Calu3 (cell line): ENCODE data around the gene SLC6A2. TPM values are rescaled to one million over a fixed set of nuclear protein-coding genes. Genes with fewer than 3 reads are reported as not detected.

Source experiments
- BruUV-seq: library from RNA; stranded (reverse); fragments of 400-500 nt; replicated peaks from 2 replicates; lab custom pipeline; 2021; lab: Mats Ljungman, UMichigan
- CTCF ChIA-PET: fragments of 300-600 bp; sonication (Branson Sonifier 250); formaldehyde crosslinking; loops from one replicate; lab custom pipeline; 2022; ENCODE audit warnings: antibody characterized with exemption; lab: Charles Lee
- DNase-seq: peaks from one replicate; pipeline ENCODE4 v3.0.0; 2022
- H3K27ac Mint-ChIP-seq: one replicate; pipeline ENCODE4 v1.8.0; 2022; ENCODE audit warnings: mixed read lengths; ENCODE audit not compliant: unreplicated experiment
- H3K27me3 Mint-ChIP-seq: one replicate; pipeline ENCODE4 v1.8.0; 2022; ENCODE audit warnings: mixed read lengths; ENCODE audit not compliant: unreplicated experiment
- H3K36me3 Mint-ChIP-seq: one replicate; pipeline ENCODE4 v1.8.0; 2022; ENCODE audit warnings: mild to moderate bottlenecking, moderate library complexity, mixed read lengths; ENCODE audit not compliant: insufficient read depth, unreplicated experiment
- H3K4me1 Mint-ChIP-seq: one replicate; pipeline ENCODE4 v1.8.0; 2022; ENCODE audit warnings: mild to moderate bottlenecking, low read depth, mixed read lengths; ENCODE audit not compliant: unreplicated experiment
- H3K4me3 Mint-ChIP-seq: one replicate; pipeline ENCODE4 v1.8.0; 2022; ENCODE audit warnings: mild to moderate bottlenecking, low read depth, moderate library complexity, mixed read lengths; ENCODE audit not compliant: unreplicated experiment
- H3K9me3 Mint-ChIP-seq: one replicate; pipeline ENCODE4 v1.8.0; 2022; ENCODE audit warnings: low read depth, mixed read lengths; ENCODE audit not compliant: unreplicated experiment
- CTCF ChIP-seq: fragments of 200-600 bp; IDR thresholded peaks from one replicate; pipeline ENCODE4 v1.8.0; 2022; ENCODE audit warnings: antibody characterized with exemption; ENCODE audit not compliant: unreplicated experiment
- intact Hi-C: fragments of 100-400 bp; cut with micrococcal nuclease; formaldehyde crosslinking; loops from one replicate; pipeline ENCODE4 v1.10.0; 2022; ENCODE audit not compliant: unreplicated experiment
- total RNA-seq: library from RNA; stranded (reverse); gene quantifications from 2 replicates; pipeline ENCODE4 v1.2.3, GENCODE V29; 2022

The SLC6A2 gene
- total RNA-seq, 1 experiment from 2014 or later = not detected

DNA sequence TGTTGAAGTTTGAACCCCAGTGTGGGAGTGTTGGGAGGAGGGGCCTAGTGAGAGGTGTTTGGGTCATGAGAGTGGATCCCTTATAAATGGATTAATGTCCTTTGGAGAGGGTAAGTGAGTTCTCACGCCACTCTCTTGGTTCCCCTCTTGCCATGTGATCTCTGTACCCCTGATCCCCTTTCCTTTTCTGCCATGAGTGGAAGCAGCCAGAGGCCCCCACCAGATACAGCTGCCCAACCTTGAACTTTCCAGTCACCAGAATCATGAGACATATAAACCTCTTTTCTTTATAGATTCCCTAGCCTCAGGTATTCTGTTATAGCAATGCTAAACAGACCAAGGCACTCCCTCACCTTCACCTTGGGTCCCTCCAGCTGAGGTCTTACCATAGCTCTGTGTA lies 7.4 kb downstream of the SLC6A2 start:
- no peaks in the 10 kb centered on the region for H3K9me3 Mint-ChIP-seq
- CTCF ChIA-PET = no interaction called here
- intact Hi-C loops = no loop called here
- H3K36me3 Mint-ChIP-seq = no peaks in the 10 kb centered on the region
- no peak overlapping the region for H3K27ac Mint-ChIP-seq
- no peak for DNase-seq
- no peak for TF ChIP-seq CTCF
- H3K27me3 Mint-ChIP-seq = peaks cover 23% of the 10 kb centered on the region
- no peaks in the 10 kb centered on the region for H3K4me1 Mint-ChIP-seq
- no TSS peak for BruUV-seq
- no peak overlapping the region for H3K4me3 Mint-ChIP-seq

DNA sequence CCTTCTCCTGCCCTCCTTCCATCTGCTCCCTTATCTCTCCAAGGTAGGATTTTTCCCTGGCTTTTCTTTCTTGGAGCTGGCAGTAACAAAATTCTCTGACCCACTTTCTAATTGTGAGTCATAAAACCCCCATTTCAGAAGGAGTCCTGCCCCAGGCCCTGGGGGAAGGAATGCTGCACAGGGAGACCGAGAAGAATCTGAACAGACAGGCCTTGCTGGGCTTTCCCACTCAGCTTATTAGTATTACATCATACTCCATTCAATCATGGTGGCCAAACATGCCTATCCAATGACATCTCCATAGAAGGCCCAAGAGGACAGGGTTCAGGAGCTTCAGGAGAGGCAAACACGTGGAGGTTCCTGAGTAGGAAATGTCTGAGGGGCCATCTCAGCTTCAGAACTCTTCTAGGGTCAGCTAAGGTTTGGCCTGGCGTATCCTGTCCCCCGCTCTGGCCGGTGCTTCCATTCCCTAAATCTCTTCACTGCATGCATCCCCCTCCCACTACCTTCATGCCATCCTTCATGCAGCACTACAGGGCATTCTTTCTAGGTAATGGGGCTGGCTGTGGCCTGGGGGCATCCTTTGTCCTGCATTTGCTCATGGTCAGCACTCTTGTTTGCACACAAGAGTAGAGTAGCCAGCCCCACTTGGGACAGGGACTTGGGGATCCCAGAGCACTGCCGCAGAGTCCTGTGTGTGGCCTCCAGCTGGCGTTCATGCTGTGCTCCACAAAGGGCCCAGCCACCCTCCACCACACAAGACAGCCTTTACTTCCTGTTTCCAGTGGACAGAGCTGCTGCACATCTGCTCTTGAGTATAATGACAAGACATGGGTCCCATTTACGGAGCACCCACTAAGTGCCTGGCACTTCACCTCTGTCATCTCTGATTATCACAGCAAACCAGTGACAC lies 8.2 kb downstream of the SLC6A2 start:
- Mint-ChIP-seq H3K27me3 (peaks cover 15% of the 10 kb centered on the region), H3K9me3 (no peaks in the 10 kb centered on the region), H3K27ac (no peak overlapping the region), H3K4me3 (no peak overlapping the region), H3K36me3 (no peaks in the 10 kb centered on the region), H3K4me1 (no peaks in the 10 kb centered on the region)
- no peak for TF ChIP-seq CTCF
- BruUV-seq = no TSS peak
- CTCF ChIA-PET = no interaction called here
- intact Hi-C loops = no loop called here
- DNase-seq = no peak

- BruUV-seq = no TSS peak
- Mint-ChIP-seq H3K27me3 (peaks cover 6% of the 10 kb centered on the region), H3K9me3 (no peaks in the 10 kb centered on the region), H3K27ac (no peak overlapping the region), H3K36me3 (no peaks in the 10 kb centered on the region), H3K4me1 (no peaks in the 10 kb centered on the region), H3K4me3 (no peak overlapping the region)
- CTCF ChIA-PET = no interaction called here
- intact Hi-C loops = no loop called here
- TF ChIP-seq CTCF = no peak
- no peak for DNase-seq
Observed at GRCh38 chr16:55664786-55665407, 9.1 kb downstream of the SLC6A2 start.

- no peak overlapping the region for H3K4me3 Mint-ChIP-seq
- DNase-seq = no peak
- H3K27me3 Mint-ChIP-seq = no peaks in the 10 kb centered on the region
- CTCF ChIA-PET = interaction anchor here (0.8 kb wide), 1 partner anchor 160 kb away, joined by 3 read pairs; no protein-coding TSS in a partner anchor
- H3K27ac Mint-ChIP-seq = no peak overlapping the region
- TF ChIP-seq CTCF = no peak
- intact Hi-C loops = no loop called here
- H3K9me3 Mint-ChIP-seq = no peaks in the 10 kb centered on the region
- no peaks in the 10 kb centered on the region for H3K4me1 Mint-ChIP-seq
- BruUV-seq = no TSS peak
- no peaks in the 10 kb centered on the region for H3K36me3 Mint-ChIP-seq
Observed at GRCh38 chr16:55665511-55665910, 9.7 kb downstream of the SLC6A2 start.
